Sigmoid colon (tissue), 3 donors: ENCODE results near the gene JPH4.

Experiments used
- POLR2A ChIP-seq, 2 donors: fragments of 450-650 bp; IDR thresholded peaks; one replicate each; pipeline ENCODE4 v1.6.1; 2016; ENCODE audit warnings: antibody characterized with exemption in 2 of 2, mild to moderate bottlenecking in 2 of 2, moderate library complexity in 2 of 2
- TF ChIP-seq, protein P1 (sequence below), 4 experiments: fragments of 450-650 bp in 3 of 4; fragments of 200-600 bp in 1 of 4; IDR thresholded peaks; one replicate each; pipeline ENCODE4 v1.5.1; 2016 to 2019; ENCODE audit warnings: antibody characterized with exemption in 4 of 4, mild to moderate bottlenecking in 3 of 4, moderate library complexity in 2 of 4

DNA sequence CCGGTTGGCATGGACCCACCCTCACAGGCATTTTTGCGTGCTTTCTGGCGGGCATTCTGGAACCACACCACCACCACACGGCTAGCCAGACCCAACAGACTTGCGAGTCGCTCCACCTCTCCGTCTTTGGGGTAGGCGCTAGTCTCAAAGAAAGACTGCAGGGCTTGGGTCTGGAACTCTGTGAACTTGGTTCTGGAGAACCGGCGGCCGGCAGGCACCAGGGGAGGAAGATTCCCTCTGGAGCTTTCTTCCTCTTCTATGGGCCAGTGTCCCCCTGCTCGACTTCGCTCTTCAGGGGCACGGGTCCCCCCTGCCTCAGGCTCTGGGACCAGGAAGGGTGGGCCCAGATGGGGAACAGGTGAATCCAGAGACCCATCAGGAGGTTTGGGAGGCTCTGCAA is 53.6 kb downstream of the JPH4 start:
- TF ChIP-seq, protein P1, sequence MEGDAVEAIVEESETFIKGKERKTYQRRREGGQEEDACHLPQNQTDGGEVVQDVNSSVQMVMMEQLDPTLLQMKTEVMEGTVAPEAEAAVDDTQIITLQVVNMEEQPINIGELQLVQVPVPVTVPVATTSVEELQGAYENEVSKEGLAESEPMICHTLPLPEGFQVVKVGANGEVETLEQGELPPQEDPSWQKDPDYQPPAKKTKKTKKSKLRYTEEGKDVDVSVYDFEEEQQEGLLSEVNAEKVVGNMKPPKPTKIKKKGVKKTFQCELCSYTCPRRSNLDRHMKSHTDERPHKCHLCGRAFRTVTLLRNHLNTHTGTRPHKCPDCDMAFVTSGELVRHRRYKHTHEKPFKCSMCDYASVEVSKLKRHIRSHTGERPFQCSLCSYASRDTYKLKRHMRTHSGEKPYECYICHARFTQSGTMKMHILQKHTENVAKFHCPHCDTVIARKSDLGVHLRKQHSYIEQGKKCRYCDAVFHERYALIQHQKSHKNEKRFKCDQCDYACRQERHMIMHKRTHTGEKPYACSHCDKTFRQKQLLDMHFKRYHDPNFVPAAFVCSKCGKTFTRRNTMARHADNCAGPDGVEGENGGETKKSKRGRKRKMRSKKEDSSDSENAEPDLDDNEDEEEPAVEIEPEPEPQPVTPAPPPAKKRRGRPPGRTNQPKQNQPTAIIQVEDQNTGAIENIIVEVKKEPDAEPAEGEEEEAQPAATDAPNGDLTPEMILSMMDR (IDR thresholded peaks at IDR 0.05): no peak
- TF ChIP-seq POLR2A (IDR thresholded peaks at IDR 0.05): no peak
